Measurements from ENCODE around the gene MUC20.
"Not testable (repeated sequence)": the region's sequence is repeated elsewhere in the genome, so short reads cannot be mapped to it uniquely, and the experiment has no call there.

Gene MUC20

DNA sequence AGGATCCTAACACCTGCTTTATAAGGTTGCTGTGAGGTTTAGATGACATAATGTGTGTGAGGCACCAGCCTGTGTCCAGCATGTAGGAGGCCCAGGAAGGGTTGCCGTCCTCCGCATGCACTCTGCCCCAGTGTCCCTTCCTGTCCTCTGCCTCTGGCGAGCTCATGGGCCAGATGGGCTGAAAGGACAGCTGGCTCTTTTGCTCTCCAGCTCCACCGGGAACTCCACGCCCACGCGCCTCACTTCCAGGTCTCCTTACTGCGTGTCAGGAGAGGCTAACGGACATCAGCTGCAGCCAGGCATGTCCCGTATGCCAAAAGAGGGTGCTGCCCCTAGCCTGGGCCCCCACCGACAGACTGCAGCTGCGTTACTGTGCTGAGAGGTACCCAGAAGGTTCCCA lies 12.2 kb downstream of the MUC20 start:
- DNase-seq = no peak

DNA sequence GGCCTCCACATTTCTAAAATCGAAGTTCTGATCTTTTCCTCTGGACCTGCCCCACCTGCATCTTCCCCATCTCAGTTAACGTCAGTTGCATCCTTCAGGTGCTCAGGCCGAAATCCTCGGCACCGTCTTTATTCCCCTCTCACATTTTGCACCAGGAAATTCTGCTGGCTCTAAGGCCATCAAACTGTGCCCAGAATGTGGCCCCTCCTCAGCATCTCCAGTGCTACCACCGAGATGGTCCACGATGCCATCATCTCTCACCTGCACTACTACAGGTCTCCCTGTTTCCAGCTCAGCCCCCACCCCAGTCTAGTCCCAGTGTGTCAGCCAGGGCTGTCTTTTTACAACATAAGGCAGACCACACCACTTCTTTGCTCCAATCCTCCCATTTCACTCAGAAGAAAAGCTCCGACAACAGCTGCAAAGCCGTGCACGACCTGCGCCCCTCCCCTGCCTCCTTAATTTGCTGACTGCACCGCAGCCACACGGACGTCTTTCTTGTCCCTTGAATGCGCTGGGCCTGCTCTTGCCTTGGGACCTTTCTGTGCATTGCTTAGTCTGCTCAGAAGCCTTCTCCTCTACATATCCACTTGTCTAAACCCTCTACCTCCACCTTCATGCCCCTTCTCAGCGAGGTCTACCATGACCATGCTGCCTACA lies 14.4 kb downstream of the MUC20 start:
- DNase-seq = no peak

DNA sequence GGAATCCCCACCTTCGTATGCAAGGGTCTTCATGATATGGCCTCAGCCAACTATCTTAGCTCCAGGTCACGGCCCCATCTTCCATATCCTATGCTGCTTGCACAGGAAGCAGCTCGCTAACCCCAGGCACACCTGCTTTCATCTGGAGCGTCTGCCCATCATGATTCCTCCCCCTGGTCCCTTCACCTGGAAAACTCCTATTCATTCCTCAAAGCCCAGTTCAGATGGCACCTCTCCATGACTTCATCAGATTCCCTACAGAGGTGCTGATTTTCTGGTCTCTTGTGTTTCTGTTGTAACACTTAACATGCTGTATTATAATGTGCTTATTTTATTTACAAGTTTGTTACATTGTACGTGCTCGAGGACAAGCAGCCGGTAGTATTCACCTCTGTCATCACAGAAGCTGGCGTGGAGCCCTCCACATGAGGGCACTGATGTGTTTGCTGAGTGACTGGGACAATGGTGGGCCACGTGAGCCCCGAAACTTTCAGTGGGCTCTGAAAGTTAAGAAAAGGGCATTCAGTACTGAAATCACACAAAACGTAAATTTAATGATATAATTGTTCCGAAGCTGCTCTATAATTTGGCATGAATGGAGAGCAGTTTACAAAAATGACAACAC lies 16.2 kb downstream of the MUC20 start:
- no peak for DNase-seq

DNA sequence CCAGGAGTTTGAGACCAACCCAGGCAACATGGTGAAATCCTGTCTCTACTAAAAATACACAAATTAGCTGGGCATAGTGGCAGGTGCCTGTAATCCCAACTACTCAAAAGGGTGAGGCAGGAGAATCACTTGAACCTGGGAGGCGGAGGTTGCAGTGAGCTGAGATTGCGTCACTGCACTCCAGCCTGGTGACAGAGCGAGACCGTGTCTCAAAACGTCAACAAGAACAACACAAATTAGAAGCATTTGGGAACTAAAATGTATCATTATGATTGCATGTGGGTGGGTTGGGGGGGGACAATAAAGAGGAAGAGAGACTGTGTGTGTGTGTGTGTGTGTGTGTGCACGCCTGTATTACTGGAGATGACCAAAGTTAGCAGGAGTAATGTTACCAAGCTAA lies 17.0 kb downstream of the MUC20 start:
- DNase-seq = not testable (repeated sequence)

DNA sequence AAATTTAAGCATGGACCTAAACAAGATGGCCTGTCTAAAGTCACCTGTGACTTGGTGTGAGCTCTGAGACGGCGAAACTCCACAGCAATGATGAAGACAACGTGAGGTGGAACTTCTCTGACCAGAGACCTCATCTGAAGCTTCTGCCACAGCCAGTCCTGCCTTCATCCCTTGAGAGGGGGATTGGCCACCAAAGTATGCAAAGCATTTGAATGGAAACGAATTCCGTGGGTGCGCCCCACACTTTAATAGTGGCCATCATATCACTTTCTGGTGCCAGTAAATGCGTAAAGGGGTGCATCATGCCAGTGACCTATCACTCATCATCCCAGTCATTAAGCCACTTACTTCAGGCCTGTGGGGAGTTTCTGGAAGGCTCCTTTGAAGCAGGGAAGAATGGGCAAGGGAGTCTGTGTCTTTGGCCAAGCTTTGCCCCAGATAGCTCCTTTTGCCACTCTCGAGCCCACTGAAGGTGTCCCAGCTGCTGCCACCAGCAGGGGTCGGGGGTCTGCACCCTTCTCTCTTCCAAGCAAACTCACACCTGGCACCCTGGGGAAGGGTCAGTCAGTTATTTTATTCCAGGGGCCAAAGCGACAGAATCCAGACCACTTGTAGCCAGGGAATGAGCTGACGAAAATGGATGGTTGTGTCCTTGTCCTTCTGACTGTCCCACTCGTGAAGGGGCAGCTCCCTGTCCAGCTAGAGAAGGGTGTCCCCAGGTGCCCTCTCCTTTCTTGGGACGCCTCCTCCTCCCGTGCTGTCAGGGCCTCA lies 17.7 kb downstream of the MUC20 start:
- no peak for DNase-seq

DNA sequence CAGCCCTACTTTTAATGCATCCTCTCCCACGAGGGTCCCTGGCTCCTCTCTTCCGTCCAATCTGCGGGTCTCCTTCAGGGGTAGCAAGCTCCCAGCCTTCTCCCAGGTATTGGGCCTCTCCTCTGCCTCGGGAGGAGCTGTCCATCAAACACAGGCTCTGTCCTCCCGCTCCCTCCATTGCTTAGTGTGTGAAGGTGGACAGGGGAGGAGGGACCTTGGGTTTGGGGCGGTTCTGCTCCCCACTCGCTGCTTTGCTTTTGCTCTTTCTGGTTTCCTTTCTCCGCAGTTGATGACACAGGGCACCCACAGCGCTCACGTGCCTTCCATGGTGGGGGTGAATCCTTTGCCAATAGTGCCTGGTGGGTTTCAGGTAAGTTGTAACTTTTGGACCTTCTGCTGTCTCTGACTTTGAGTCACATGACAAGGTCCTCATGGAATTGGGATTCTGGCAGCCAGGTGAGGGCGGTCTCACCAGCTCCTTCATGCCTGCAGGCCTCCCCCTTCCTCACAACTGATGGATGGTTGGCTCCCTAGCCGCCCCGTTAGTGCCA lies 18.9 kb downstream of the MUC20 start:
- no peak for DNase-seq

DNA sequence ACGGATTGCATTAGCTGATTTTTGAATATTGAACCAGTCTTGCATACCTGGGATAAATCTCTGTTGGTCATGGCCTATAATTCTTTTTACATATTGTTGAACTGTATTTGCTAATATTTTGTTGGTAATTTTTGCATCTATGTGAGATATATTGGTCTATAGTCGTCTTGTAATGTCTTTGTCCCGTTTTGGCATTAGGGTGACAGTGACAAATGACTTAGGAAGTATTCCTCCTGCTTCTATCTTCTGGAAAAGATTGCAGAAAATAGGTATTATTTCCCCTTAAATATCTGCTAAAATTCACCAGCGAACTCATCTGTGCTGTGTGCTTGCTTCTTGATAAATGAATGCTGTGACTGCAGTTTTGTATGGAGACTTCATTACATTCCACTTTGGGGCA lies 23.7 kb downstream of the MUC20 start:
- no peak for DNase-seq

DNA sequence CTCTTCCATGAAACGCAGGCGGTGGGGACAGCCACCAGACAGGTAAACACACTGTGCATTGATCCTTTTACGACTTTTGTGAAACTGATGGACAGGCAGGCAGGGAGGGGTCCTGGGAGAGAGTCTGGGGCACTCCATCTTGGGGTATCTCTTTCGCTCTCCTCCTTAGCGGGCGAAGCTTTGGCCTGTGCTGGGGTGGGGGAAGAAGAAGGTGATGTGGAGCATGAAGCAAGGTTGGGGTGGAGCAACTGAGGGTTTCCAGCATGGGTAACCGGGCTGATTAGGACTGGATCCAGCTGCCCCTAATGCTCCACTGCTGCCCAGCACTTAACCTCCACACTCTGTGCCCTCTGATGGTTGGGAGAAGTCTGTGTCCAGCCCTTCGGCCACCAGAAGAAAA lies 25.6 kb downstream of the MUC20 start:
- DNase-seq = no peak

DNA sequence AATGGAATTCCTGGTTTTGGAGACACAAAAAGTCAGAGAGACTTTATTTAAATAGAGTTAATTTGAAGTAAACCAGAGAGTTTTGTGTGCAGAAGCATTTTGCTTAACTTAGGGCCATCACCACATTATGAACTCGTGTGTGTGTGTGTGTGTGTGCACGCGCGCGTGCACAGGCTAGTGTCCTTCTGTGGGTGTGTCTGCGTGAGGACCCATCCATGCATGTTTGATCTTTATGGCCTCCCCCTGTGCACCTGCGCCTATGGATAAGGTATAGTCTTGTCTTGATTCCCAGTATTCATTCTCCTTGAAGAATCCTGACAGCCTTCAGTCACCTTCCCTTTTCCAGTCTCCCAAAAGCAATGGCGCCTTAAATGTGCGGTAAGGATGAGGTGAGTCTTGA lies 26.0 kb downstream of the MUC20 start:
- no peak for DNase-seq

DNA sequence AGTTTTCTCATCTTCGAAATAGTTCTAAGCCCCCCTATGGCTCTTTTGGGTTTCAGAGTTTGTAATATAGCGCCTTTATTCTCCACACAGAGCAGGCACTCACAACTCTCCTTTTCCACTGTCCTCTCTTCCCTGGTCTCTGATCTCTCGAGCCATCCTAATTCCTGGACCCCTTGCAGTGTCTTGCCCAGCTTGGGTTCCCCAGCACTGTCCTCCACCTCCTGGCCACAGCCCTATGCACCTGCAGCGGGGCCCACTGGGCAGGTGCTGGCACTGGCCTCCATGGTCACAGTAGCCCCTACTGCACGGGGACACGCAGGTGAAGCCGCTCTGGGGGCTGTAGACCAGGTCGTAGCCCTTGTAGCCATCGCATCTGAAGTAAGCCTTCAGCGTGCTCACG lies 27.9 kb downstream of the MUC20 start:
- no peak for DNase-seq

DNA sequence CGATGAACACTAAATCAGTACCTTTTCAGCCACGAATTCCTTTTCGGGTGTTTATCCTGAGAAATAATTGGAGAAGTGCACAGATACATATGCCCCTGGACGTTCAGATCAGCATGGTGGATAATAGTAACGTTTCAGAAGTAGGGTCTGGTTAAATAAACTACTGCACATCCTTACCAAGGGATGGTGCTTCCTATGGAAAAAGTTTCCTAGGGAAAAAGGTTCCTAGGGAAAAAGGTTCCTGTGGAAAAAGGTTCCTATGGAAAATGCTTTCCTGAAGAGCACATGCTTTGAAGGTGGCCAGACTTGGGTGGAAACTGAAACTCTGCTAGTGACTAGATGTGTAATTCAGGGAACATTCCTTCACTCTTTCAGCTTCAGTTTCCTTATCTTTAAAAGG lies 28.3 kb downstream of the MUC20 start:
- DNase-seq = not testable (repeated sequence)

DNA sequence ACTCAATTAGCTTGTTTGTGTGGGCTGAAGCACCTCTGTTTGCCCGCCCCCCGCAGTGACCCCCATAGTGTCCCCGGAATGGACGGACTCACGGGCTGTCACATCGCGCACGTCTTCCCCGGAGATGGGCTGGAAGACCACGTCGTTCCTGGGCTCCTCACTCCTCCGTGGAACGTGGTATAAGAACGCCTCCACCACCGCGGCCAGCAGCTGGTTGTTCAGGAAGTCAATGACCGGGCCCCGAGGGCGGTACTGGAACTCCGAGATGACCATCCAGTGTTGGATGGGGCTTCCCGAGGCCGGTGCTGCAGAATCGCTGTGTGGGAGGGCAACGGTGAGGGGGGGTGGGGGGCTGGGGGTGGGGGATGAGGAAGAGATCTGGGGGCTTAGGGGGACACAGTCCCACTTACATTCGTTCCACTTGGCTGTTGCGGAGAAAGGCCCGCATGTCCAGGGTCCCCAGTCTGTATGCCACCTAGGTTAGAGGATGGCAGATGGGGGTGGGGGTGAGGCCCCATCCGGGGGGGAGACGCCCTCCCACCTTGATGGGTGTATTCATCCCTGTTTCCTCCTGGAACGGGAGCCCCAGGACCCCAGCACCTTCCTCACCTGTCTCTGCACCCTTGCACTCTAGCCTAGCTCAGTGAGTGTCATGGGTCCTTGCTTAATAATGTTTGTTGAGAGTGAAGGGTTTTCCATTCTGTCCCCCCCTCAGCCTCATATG lies 30.2 kb downstream of the MUC20 start:
- no peak for DNase-seq

DNA sequence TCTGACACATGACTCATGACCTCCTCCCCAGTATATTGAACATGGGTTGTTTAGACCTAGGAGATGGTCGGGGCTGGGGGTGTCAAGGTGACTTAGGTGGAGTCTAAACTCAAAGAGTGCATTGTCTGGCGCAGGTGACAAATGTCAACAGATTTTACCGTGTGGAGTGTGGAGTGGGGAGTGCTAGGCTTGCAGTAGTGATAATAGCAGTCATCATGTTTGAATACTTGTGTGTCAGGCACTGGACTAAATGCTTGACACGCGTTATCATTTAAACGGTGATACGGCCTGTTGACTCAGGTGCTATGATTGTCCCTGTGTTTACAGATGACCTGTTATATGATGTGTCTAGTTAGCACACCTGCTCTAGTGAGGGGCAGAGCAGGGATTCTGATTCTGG lies 30.8 kb downstream of the MUC20 start:
- no peak for DNase-seq

DNA sequence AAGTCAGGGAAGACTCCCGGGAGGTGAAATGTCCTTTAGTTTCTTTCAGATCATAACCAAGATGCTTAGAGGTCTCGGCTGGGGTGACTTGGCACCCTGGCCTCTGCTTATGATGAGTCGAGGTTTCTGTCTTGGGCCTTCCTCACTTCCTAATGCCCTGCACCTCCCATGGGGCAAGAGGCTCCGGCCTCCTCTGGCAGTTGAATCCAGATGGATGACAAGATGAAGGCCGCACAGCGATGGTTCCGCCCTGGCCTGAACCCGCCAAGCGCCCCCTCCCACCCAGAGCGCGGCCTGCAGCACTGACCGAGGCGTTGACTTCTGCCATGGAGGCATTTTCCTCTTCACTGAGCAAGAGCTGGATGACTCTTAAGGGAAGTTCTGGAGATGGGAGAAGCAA lies 31.3 kb downstream of the MUC20 start:
- DNase-seq = no peak

DNA sequence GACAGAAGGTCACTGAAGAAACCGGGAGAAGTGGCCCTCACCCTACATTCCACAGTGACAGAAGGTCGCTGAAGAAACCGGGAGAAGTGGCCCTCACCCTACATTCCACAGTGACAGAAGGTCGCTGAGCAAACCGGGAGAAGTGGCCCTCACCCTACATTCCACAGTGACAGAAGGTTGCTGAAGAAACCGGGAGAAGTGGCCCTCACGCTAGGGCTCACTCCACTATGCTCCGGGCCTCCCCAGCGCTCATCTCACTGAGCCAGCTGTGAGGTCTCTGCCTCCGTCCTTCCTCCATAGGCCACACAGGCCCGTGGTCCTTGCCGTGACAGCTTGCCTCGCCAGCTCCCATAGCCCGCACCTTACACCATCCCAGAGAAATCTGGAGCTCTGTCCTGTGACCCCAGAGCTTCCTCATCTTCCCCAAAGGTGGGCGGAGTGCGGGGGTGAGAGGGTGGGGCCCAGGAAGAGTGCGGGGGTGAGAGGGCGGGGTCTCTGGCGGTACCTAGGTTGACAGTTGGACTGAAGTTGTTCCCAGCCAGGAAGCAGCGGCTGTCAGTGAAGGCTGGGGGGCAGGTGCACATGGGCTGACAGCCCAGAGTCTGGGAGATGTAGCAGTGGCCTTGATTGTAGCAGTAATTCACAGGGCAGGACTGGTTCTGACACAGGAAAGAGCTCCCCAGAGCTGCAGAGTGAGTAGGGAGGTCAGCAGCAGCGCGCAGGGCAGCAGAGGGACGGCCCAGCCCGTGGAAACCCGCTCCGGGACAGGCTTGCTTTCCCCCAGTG lies 32.0 kb downstream of the MUC20 start:
- DNase-seq = no peak

DNA sequence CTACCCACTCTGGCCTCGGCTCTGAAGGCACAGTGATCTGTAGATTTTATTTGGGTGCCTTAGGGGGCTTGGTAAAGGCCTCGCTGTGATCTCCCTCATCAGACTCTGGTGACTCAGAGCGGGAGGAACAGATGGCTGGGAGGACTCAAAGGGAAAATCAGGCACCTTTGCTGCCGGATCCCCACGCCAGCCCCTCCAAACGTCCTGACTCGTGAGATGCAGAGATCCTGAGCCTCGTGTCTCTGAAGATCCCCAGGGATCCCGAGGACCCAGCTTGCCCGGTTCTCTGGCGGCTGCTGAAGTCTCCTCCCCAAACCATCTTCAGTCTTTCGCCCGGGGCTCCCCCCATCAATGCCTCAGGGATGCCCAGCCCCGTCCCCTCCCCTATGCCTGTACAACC lies 32.8 kb downstream of the MUC20 start:
- DNase-seq = no peak

DNA sequence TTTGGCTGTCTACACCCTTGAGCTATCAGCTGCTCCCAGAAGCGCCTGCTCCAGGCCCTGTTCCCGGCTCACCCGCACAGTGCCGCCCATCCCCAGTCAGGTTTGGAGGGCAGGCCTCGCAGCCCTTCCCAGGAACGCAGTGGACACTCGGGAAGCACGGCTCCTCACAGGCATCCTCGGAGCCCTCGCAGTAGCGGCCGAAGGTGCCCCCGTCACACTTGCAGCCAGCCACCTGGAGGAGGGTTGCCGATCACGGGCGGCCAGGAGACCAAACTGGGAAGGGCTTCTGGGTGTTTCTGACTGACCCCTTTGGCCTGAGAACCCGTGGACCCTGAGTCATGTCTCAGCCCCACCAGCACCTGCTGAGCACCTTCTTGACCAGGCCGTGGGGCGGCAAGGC lies 33.4 kb downstream of the MUC20 start:
- no peak for DNase-seq

DNA sequence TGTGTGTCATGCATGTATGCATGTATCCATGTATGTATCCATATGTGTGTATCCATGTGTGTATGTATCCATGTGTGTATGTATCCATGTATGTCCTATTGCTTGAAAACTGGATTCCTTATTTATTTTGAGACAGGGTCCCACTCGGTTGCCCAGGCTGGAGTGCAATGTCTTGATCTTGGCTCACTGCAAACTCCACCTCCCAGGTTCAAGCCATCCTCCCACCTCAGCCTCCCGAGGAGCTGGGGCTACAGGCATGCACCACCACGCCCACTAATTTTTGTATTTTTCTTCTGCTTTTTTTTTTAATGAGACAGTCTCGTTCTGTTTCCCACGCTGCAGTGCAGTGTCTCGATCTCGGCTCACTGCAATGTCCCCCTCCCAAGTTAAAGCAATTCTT lies 34.1 kb downstream of the MUC20 start:
- no peak for DNase-seq

DNA sequence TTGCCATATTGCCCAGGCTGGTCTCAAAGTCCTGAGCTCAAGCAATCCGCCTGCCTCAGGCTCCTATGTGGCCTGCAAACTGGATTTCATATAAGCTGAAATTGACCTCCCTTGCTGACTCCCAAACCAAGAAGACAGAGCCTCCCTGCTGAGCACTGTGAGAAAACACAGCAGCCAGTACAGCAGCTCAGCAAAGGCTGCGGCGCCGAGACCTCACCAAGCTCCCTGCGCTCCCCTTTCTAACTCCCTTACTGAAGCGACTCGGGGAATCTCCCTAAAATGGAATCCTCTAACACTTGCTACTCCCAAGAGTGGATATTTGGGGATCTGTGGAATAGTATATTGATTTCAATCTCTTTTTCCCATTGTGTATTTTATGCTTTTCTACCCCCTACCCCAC lies 34.6 kb downstream of the MUC20 start:
- no peak for DNase-seq

DNA sequence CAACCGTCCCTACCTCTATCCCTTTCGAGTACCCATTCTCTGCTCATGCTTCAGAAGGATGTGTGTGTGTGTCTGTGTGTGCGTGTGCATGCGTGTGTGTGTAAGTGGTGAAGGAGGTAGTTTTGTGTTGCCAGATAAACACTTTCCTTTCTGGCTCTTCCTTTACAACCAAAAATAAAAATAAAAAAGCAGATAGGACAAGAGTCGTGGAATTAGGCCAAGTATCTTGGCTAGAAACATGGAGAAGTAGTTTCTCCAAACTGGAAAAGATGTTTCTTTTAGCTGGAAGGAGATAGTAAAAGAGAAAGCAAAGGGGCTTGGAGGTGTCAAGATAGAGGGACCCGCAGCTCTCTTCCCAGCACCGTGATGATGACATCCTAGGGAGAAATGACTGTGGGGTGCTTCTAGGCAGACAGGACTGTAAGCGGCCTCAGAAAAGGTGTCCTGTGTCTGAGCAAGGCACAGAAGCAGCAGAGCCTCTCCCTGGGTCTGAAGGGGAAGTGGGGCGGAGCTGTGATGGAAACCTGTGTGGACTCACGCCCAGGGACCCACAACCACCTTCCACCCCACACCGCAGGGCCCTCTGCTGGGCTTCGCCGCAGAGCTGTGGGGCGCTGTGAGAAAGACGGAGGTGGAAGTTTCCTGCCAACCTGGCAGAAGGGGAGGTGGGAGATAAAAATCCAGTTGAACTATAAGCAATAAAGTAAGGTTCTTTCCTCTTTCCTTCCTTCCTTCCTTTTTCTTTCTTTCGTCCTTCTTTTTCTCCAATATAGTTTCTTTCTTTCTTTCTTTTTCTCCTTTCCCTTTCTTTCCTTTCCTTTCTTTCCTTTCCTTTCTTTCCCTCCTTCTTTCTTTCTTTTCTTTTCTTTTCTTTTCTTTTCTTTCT lies 35.3 kb downstream of the MUC20 start:
- DNase-seq = peak; percentile 38

DNA sequence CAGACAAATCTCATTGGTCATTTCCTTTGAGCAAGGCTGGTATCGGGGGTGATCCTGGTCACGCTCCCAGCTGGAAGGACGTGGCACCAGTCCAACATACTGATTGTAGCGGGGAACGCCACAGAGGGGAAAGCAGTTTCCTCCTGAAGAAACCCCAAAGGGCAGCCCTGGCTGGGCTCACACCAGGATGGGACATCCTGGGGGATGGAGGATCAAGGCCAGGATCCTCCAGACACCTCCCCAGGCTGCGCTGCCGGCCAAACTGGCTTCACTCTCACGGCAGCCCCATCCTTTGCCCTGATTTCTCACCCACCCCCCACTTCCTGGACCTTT lies 36.6 kb downstream of the MUC20 start:
- no peak for DNase-seq

DNA sequence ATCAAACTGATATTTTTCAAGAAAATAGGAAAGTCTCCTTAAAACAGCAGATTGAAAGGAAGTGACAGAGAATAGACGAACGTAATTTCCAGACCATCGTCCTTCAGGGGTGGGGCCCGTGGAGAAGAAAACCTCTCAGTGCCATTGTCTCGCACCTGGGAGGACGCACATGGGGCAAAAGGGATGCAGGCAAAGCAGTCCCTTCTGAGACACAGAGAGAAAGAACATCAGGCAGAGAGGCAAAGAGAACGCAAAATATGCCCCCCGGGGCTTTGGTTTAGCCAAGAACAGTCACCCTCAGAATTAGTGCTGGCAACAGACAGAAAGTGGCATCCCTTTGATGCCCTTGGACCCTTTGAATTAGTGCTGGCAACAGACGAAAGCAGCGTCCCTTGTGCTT lies 37.0 kb downstream of the MUC20 start:
- DNase-seq = no peak
